H1 (cell line): ENCODE measurements around the gene LBH.

Source experiments
- CTCF ChIP-seq, 3 experiments: IDR thresholded peaks; 1 replicate in 2 of 3; 2 replicates in 1 of 3; pipeline versions ENCODE4 v1.5.1 to v1.6.1; 2011; ENCODE audit warnings: low read length in 3 of 3, mild to moderate bottlenecking in 3 of 3, inconsistent platforms in 2 of 3, low read depth in 1 of 3, moderate library complexity in 1 of 3; ENCODE audit not compliant: insufficient read depth in 1 of 3; ENCODE audit errors: control extremely low read depth in 1 of 3
- EP300 ChIP-seq, 2 experiments: IDR thresholded peaks; 1 replicate in 1 of 2; 2 replicates in 1 of 2; pipeline ENCODE4 v1.6.1; 2011 to 2012; ENCODE audit warnings: low read depth in 2 of 2, low read length in 2 of 2, mild to moderate bottlenecking in 2 of 2, borderline replicate concordance in 1 of 2, inconsistent platforms in 1 of 2, moderate library complexity in 1 of 2
- GABPA ChIP-seq: IDR thresholded peaks from 2 replicates; pipeline ENCODE4 v1.6.1; 2011; ENCODE audit warnings: mild to moderate bottlenecking, low read length, moderate library complexity, borderline replicate concordance; ENCODE audit not compliant: insufficient read depth
- KDM1A ChIP-seq: fragments of 200-600, 300-600 bp; sonication (generic); IDR thresholded peaks from 2 replicates; pipeline ENCODE4 v1.7.1; 2016; ENCODE audit warnings: mild to moderate bottlenecking, low read length, borderline replicate concordance
- MAX ChIP-seq: IDR thresholded peaks from 2 replicates; pipeline ENCODE4 v1.6.1; 2012; ENCODE audit warnings: inconsistent platforms
- NRF1 ChIP-seq: IDR thresholded peaks from 2 replicates; pipeline ENCODE4 v1.6.1; 2011; ENCODE audit warnings: mild to moderate bottlenecking, low read depth, low read length, improper control_type of control experiment
- POLR2AphosphoS5 ChIP-seq: IDR thresholded peaks from 2 replicates; pipeline ENCODE4 v1.6.1; 2011; ENCODE audit warnings: low read depth, low read length
- TBP ChIP-seq: IDR thresholded peaks from 2 replicates; pipeline ENCODE4 v1.6.1; 2011; ENCODE audit warnings: low read depth, low read length, improper control_type of control experiment
- TF ChIP-seq, protein P1 (sequence below): IDR thresholded peaks from 2 replicates; pipeline ENCODE4 v1.6.1; 2012; ENCODE audit warnings: low read length, inconsistent platforms

GRCh38 chr2:30239986-30240752 is 8.8 kb downstream of the LBH start:
- TF ChIP-seq CTCF (IDR thresholded peaks at IDR 0.05; ENCODE audit: control extremely low read depth in 1 of 3, insufficient read depth in 1 of 3, low read depth in 1 of 3, low read length in 3 of 3), result no peak
- TF ChIP-seq KDM1A, result no peak
- no peak for TF ChIP-seq EP300 (IDR thresholded peaks at IDR 0.05; ENCODE audit: borderline replicate concordance in 1 of 2, low read depth in 2 of 2, low read length in 2 of 2)
- no peak for TF ChIP-seq GABPA
- TF ChIP-seq NRF1, result no peak
- TF ChIP-seq POLR2AphosphoS5, result no peak
- no peak for TF ChIP-seq MAX
- no peak for TF ChIP-seq TBP
- TF ChIP-seq, protein P1, sequence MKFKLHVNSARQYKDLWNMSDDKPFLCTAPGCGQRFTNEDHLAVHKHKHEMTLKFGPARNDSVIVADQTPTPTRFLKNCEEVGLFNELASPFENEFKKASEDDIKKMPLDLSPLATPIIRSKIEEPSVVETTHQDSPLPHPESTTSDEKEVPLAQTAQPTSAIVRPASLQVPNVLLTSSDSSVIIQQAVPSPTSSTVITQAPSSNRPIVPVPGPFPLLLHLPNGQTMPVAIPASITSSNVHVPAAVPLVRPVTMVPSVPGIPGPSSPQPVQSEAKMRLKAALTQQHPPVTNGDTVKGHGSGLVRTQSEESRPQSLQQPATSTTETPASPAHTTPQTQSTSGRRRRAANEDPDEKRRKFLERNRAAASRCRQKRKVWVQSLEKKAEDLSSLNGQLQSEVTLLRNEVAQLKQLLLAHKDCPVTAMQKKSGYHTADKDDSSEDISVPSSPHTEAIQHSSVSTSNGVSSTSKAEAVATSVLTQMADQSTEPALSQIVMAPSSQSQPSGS, result no peak
